Natural killer cell (primary cell): ENCODE measurements around the gene INPP4A. TPM values are rescaled to one million over a fixed set of nuclear protein-coding genes. Genes with fewer than 3 reads are reported as not detected.

Experiments
- ATAC-seq, 3 donors: fragments of 150-1000 bp in 2 of 3; fragments of 200-7000 bp in 1 of 3; cut with Tn5 transposase; 1 replicate in 1 of 3; 2 replicates in 2 of 3; pipeline ENCODE4 v1.10.0; 2021; ENCODE audit warnings: mild to moderate bottlenecking in 2 of 3, moderate library complexity in 2 of 3
- DNase-seq, 2 donors: peaks; one replicate each; pipeline versions ENCODE4 v3.0.0 to v3.0.0-alpha.2; 2013 to 2021; ENCODE audit warnings: mixed read lengths in 1 of 2
- H3K27ac ChIP-seq: one replicate; pipeline ENCODE4 v1.5.1; 2013; ENCODE audit warnings: mild to moderate bottlenecking, low read length
- H3K27me3 ChIP-seq: one replicate; pipeline ENCODE4 v1.6.1; 2013; ENCODE audit warnings: low read length; ENCODE audit not compliant: control insufficient read depth, insufficient read depth
- H3K36me3 ChIP-seq: one replicate; pipeline ENCODE4 v1.6.1; 2013; ENCODE audit warnings: low read length; ENCODE audit not compliant: control insufficient read depth, insufficient read depth
- H3K4me1 ChIP-seq: one replicate; pipeline ENCODE4 v1.6.1; 2013; ENCODE audit warnings: low read length; ENCODE audit not compliant: control insufficient read depth, insufficient read depth
- H3K4me3 ChIP-seq: one replicate; pipeline ENCODE4 v1.5.1; 2013; ENCODE audit warnings: low read length
- H3K9me3 ChIP-seq: one replicate; pipeline ENCODE4 v1.6.1; 2013; ENCODE audit warnings: low read length; ENCODE audit not compliant: control insufficient read depth, insufficient read depth
- H3K27ac Mint-ChIP-seq, 2 donors: one replicate each; pipeline ENCODE4 v1.8.0; 2022; ENCODE audit warnings: mild to moderate bottlenecking in 2 of 2, mixed read lengths in 2 of 2, moderate library complexity in 1 of 2
- H3K27me3 Mint-ChIP-seq, 2 donors: one replicate each; pipeline ENCODE4 v1.8.0; 2022; ENCODE audit warnings: low read depth in 2 of 2, mixed read lengths in 2 of 2
- H3K36me3 Mint-ChIP-seq: one replicate; pipeline ENCODE4 v1.8.0; 2022; ENCODE audit warnings: mixed read lengths
- H3K4me1 Mint-ChIP-seq, 2 donors: one replicate each; pipeline ENCODE4 v1.8.0; 2022; ENCODE audit warnings: mixed read lengths in 2 of 2
- H3K4me3 Mint-ChIP-seq: one replicate; pipeline ENCODE4 v1.8.0; 2022; ENCODE audit warnings: mild to moderate bottlenecking, moderate library complexity, mixed read lengths
- H3K9me3 Mint-ChIP-seq, 2 donors: one replicate each; pipeline ENCODE4 v1.8.0; 2022; ENCODE audit warnings: mixed read lengths in 2 of 2
- WGBS: methylation state at CpG from one replicate; pipeline ENCODE4 v1.1.7; 2013; ENCODE audit warnings: missing lambda C conversion rate; ENCODE audit not compliant: insufficient coverage; 5-methylcytosine and 5-hydroxymethylcytosine counted together
- intact Hi-C: fragments of 100-400 bp; cut with micrococcal nuclease; formaldehyde crosslinking; loops from one replicate; pipeline ENCODE4 v1.14.2; 2022
- total RNA-seq, 4 donors: library from RNA; stranded (reverse); fragments of 120-200 nt in 1 of 4; gene quantifications; one replicate each; pipeline versions ENCODE4 v1.2.3 to v1.2.4, GENCODE V29; 2013 to 2022
- TF ChIP-seq, protein P1 (sequence below): fragments of 200-600 bp; IDR thresholded peaks from one replicate; pipeline ENCODE4 v1.8.0; 2022; ENCODE audit warnings: antibody characterized with exemption

INPP4A gene
- total RNA-seq, 3 donors from 2014 or later (not counting 1 experiment from before 2014, with no cell fraction given) = 192 to 243 (median 225) TPM

GRCh38 chr2:98489971-98490962, 45.6 kb downstream of the INPP4A start:
- no peaks in the 10 kb centered on the region for H3K27me3 ChIP-seq
- TF ChIP-seq, protein P1, sequence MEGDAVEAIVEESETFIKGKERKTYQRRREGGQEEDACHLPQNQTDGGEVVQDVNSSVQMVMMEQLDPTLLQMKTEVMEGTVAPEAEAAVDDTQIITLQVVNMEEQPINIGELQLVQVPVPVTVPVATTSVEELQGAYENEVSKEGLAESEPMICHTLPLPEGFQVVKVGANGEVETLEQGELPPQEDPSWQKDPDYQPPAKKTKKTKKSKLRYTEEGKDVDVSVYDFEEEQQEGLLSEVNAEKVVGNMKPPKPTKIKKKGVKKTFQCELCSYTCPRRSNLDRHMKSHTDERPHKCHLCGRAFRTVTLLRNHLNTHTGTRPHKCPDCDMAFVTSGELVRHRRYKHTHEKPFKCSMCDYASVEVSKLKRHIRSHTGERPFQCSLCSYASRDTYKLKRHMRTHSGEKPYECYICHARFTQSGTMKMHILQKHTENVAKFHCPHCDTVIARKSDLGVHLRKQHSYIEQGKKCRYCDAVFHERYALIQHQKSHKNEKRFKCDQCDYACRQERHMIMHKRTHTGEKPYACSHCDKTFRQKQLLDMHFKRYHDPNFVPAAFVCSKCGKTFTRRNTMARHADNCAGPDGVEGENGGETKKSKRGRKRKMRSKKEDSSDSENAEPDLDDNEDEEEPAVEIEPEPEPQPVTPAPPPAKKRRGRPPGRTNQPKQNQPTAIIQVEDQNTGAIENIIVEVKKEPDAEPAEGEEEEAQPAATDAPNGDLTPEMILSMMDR = no peak
- Mint-ChIP-seq H3K4me3 (no peak overlapping the region), H3K27me3 (no peaks in the 10 kb centered on the region), H3K27ac (peak overlapping the region; percentile 98 to 99), H3K36me3 (no peaks in the 10 kb centered on the region), H3K9me3 (no peaks in the 10 kb centered on the region), H3K4me1 (peaks cover 77 to 78% of the 10 kb centered on the region in 2 donors)
- intact Hi-C loops = no loop called here
- no peaks in the 10 kb centered on the region for H3K9me3 ChIP-seq
- 77% methylated on average over 13 of the region's 14 CpGs for WGBS
- peaks cover 2% of the 10 kb centered on the region for H3K36me3 ChIP-seq
- no peak overlapping the region for H3K4me3 ChIP-seq
- DNase-seq (no peak), ATAC-seq (no peak)
- no peak overlapping the region for H3K27ac ChIP-seq
- H3K4me1 ChIP-seq = peaks cover 52% of the 10 kb centered on the region

GRCh38 chr2:98492441-98492840, 47.8 kb downstream of the INPP4A start:
- H3K9me3 ChIP-seq = peaks cover 8% of the 10 kb centered on the region
- no peaks in the 10 kb centered on the region for H3K9me3 Mint-ChIP-seq
- no peak overlapping the region for H3K4me3 ChIP-seq
- 98% methylated on average over 3 of the region's 3 CpGs for whole genome bisulfite sequencing
- no peaks in the 10 kb centered on the region for H3K27me3 Mint-ChIP-seq
- DNase-seq (no peak), ATAC-seq (peak in 1 of 3 donors; percentile 26)
- H3K4me3 Mint-ChIP-seq = no peak overlapping the region
- peaks cover 2% of the 10 kb centered on the region for H3K36me3 Mint-ChIP-seq
- intact Hi-C loops = no loop called here
- H3K27ac Mint-ChIP-seq = peak overlapping the region; percentile 91 to 99
- TF ChIP-seq, protein P1 = no peak
- H3K27ac ChIP-seq = peak overlapping the region; percentile 9
- H3K27me3 ChIP-seq = no peaks in the 10 kb centered on the region
- H3K4me1 ChIP-seq = peaks cover 41% of the 10 kb centered on the region
- H3K4me1 Mint-ChIP-seq = peaks cover 73 to 78% of the 10 kb centered on the region in 2 donors
- H3K36me3 ChIP-seq = peaks cover 5% of the 10 kb centered on the region

- intact Hi-C loops = no loop called here
- DNase-seq (no peak), ATAC-seq (no peak)
- H3K4me3 ChIP-seq = no peak overlapping the region
- TF ChIP-seq, protein P1 = no peak
- Mint-ChIP-seq H3K27ac (peak overlapping the region; percentile 83 to 91), H3K4me1 (peaks cover 76% of the 10 kb centered on the region in 2 donors), H3K27me3 (no peaks in the 10 kb centered on the region), H3K36me3 (peaks cover 13% of the 10 kb centered on the region), H3K9me3 (no peaks in the 10 kb centered on the region), H3K4me3 (no peak overlapping the region)
- H3K27me3 ChIP-seq = no peaks in the 10 kb centered on the region
- H3K9me3 ChIP-seq = peaks cover 11% of the 10 kb centered on the region
- H3K36me3 ChIP-seq = peaks cover 14% of the 10 kb centered on the region
- H3K4me1 ChIP-seq = peaks cover 21% of the 10 kb centered on the region
- H3K27ac ChIP-seq = no peak overlapping the region
Measured at GRCh38 chr2:98494699-98495098, 50.0 kb downstream of the INPP4A start.
